Measurements from ENCODE around the gene HOATZ.

The HOATZ gene

GRCh38 chr11:111526501-111526900 is 11.9 kb downstream of the HOATZ start:
- no peaks in the 10 kb centered on the region for H3K79me2 ChIP-seq (ENCODE audit: insufficient read depth, low read length)
- no peak overlapping the region for H3K9ac ChIP-seq (ENCODE audit: low read length)
- no peak overlapping the region for H3K27ac ChIP-seq (ENCODE audit: low read depth, low read length, poor library complexity, severe bottlenecking)
- no peaks in the 10 kb centered on the region for H3K36me3 ChIP-seq (ENCODE audit: insufficient read depth, low read length)
- H4K20me1 ChIP-seq (ENCODE audit: insufficient read depth, low read length), result no peaks in the 10 kb centered on the region
- H3K9me3 ChIP-seq (ENCODE audit: low read length), result no peaks in the 10 kb centered on the region
- H3F3A ChIP-seq (ENCODE audit: insufficient read depth, low read length), result no peaks in the 10 kb centered on the region
- no peak for TF ChIP-seq EZH2 (IDR thresholded peaks at IDR 0.05; ENCODE audit: borderline replicate concordance, low read length)
- no peak for TF ChIP-seq CTCF (IDR thresholded peaks at IDR 0.05; ENCODE audit: low read length)
- H2AFZ ChIP-seq (ENCODE audit: low read length), result no peak overlapping the region
- H3K4me3 ChIP-seq (ENCODE audit: low read depth, low read length, poor library complexity, severe bottlenecking), result no peak overlapping the region
- H3K9me2 ChIP-seq (ENCODE audit: low read depth, low read length), result no peaks in the 10 kb centered on the region
- peaks cover 4% of the 10 kb centered on the region; the same call in 1 of the 2 replicates for H3K27me3 ChIP-seq (ENCODE audit: insufficient read depth, low read length)
- H3K4me1 ChIP-seq (ENCODE audit: insufficient read depth, low read length, severe bottlenecking), result no peaks in the 10 kb centered on the region
- H3K4me2 ChIP-seq (ENCODE audit: low read length), result no peak overlapping the region

- Histone ChIP-seq H4K20me1 (ENCODE audit: insufficient read depth, low read length) (no peaks in the 10 kb centered on the region), H3K27ac (ENCODE audit: low read depth, low read length, poor library complexity, severe bottlenecking) (no peak overlapping the region), H3K4me2 (ENCODE audit: low read length) (no peak overlapping the region), H3K4me3 (ENCODE audit: low read depth, low read length, poor library complexity, severe bottlenecking) (no peak overlapping the region), H3F3A (ENCODE audit: insufficient read depth, low read length) (no peaks in the 10 kb centered on the region), H2AFZ (ENCODE audit: low read length) (no peak overlapping the region), H3K27me3 (ENCODE audit: insufficient read depth, low read length) (peaks cover 4% of the 10 kb centered on the region; the same call in 1 of the 2 replicates), H3K9me3 (ENCODE audit: low read length) (no peaks in the 10 kb centered on the region), H3K36me3 (ENCODE audit: insufficient read depth, low read length) (no peaks in the 10 kb centered on the region), H3K9ac (ENCODE audit: low read length) (no peak overlapping the region), H3K9me2 (ENCODE audit: low read depth, low read length) (no peaks in the 10 kb centered on the region), H3K4me1 (ENCODE audit: insufficient read depth, low read length, severe bottlenecking) (no peaks in the 10 kb centered on the region), H3K79me2 (ENCODE audit: insufficient read depth, low read length) (no peaks in the 10 kb centered on the region)
- TF ChIP-seq CTCF (IDR thresholded peaks at IDR 0.05; ENCODE audit: low read length) (no peak), EZH2 (IDR thresholded peaks at IDR 0.05; ENCODE audit: borderline replicate concordance, low read length) (no peak)
Observed at GRCh38 chr11:111527279-111527678, 12.7 kb downstream of the HOATZ start.

DNA sequence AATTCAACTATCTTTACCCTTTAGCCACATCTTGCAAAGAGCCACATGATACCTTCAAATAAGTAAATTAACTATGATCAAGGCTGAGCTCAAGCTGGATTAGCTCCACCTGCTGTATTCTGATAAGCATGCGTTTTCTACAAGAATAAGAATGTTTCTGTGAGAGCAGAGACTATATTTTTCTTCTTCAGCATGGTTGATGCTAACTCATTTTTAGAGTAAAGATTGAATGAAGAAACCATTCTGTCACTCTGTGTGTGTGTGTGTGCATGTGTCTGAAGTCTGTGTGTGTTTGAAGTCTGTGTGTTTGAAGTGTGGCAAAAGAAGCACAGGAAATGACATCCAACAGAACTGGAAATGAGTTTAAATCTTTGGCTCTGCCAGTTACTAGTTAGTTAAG is 14.0 kb downstream of the HOATZ start:
- Histone ChIP-seq H4K20me1 (ENCODE audit: insufficient read depth, low read length) (no peaks in the 10 kb centered on the region), H2AFZ (ENCODE audit: low read length) (no peak overlapping the region), H3K4me2 (ENCODE audit: low read length) (no peak overlapping the region)

More for the DNA sequence above, 14.0 kb downstream of the HOATZ start:
- H3K9me3 ChIP-seq (ENCODE audit: low read length), result no peaks in the 10 kb centered on the region
- H3F3A ChIP-seq (ENCODE audit: insufficient read depth, low read length), result no peaks in the 10 kb centered on the region
- TF ChIP-seq CTCF (IDR thresholded peaks at IDR 0.05; ENCODE audit: low read length), result peak; percentile 58
- TF ChIP-seq EZH2 (IDR thresholded peaks at IDR 0.05; ENCODE audit: borderline replicate concordance, low read length), result no peak
- H3K36me3 ChIP-seq (ENCODE audit: insufficient read depth, low read length), result no peaks in the 10 kb centered on the region
- H3K4me1 ChIP-seq (ENCODE audit: insufficient read depth, low read length, severe bottlenecking), result no peaks in the 10 kb centered on the region
- H3K9me2 ChIP-seq (ENCODE audit: low read depth, low read length), result no peaks in the 10 kb centered on the region
- H3K27ac ChIP-seq (ENCODE audit: low read depth, low read length, poor library complexity, severe bottlenecking), result no peak overlapping the region
- H3K9ac ChIP-seq (ENCODE audit: low read length), result no peak overlapping the region
- H3K4me3 ChIP-seq (ENCODE audit: low read depth, low read length, poor library complexity, severe bottlenecking), result no peak overlapping the region
- no peaks in the 10 kb centered on the region for H3K79me2 ChIP-seq (ENCODE audit: insufficient read depth, low read length)
- H3K27me3 ChIP-seq (ENCODE audit: insufficient read depth, low read length), result no peaks in the 10 kb centered on the region; the same call in 1 of the 2 replicates
